HG02970 (cell line): ENCODE data around the gene UBE2S.
"Not testable (repeated sequence)": the region's sequence is repeated elsewhere in the genome, so short reads cannot be mapped to it uniquely, and the experiment has no call there.

ENCODE experiments used
- ATAC-seq: cut with Tn5 transposase; IDR thresholded peaks from one replicate; pipeline ENCODE4 v1.9.1; 2021; ENCODE audit warnings: mild to moderate bottlenecking, moderate library complexity, moderate number of reproducible peaks; ENCODE audit not compliant: unreplicated experiment, low FRiP score

Gene UBE2S

DNA sequence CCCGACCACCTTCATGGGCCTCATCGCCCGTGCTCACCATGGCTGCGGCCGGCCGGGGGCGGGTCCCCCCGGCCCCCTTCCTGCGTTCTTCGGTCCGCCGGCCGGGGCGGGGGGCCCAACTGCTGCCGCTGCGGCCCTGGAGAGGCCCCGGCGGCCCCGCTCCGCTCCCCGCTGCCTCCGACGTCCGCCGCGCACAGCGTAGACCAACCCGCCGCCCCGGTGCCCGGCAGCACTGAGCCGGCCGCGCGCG, at the start of gene UBE2S:
Gene UBE2S (minus strand): TSS at position 239 of the 250 bp plus-strand sequence. CDS start 199 bp downstream, at position 40.
- peak; percentile 28 for ATAC-seq

DNA sequence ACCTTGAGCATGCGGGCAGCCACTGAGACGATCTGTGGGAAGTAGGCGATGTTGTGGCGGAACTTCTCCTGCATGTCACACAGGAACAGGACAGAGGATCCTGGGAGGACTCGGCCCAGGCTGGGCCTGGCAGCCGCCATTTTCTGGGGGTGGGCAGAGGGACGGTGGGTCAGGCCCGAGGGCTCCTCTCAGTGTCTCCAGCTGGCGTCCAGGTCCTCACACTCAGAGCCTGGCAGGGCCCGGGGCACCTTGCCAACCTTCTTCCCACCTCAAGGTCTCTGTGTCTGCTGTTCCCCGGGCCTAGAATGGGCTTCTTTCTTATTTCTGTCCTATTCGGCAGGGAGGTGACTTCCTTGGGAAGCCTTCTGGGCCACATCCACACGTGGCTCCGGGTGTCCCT, 48.8 kb upstream of the UBE2S start:
- no peak for ATAC-seq

DNA sequence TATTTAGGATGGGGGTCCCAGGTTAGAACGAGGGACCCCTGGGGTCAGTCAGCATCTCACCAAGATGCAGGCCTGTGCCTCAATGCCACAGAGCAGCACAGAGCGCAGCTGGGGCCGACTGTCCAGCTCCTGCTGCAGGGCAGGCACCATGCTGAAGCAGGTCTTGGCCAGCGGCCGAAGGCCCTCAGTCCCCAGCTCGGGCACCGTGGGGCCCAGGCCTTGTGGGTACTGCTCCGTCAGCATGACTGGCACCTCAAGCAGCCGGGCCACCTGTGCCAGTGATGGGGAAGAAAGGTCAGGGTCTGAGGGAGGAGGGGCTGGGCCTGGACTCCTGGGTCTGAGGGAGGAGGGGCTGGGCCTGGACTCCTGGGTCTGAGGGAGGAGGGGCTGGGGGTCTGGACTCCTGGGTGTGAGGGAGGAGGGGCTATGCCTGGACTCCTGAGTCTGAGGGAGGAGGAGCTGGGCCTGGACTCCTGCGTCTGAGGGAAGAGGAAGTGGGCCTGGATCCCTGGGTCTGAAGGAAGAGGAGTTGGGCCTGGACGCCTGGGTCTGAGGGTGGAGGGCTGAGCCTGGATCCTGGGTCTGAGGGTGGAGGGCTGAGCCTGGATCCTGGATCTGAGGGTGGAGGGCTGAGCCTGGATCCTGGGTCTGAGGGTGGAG, 48.1 kb upstream of the UBE2S start:
- no peak for ATAC-seq

DNA sequence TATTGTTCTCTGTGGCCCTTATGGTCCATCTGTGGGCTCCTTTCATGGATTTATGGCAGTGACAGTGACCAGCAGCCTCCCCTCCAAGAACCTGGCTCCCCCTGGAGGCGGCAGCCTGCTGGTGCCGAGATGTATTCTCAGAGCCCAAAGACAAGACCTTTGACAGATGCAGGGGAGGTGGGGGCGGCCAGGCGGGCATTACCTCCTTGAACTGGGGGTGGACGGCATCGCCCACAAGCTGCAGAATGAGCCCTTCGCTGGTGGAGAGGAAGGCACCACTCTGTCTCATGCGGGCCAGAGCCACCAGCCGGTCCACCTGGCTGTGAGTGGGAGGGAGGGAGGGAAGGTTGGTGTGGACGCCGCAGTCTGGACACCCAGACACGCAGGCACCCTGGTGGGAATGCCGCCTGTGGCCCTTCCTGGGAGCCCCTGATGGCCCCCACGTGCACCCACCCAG, 47.2 kb upstream of the UBE2S start:
- ATAC-seq, result no peak

DNA sequence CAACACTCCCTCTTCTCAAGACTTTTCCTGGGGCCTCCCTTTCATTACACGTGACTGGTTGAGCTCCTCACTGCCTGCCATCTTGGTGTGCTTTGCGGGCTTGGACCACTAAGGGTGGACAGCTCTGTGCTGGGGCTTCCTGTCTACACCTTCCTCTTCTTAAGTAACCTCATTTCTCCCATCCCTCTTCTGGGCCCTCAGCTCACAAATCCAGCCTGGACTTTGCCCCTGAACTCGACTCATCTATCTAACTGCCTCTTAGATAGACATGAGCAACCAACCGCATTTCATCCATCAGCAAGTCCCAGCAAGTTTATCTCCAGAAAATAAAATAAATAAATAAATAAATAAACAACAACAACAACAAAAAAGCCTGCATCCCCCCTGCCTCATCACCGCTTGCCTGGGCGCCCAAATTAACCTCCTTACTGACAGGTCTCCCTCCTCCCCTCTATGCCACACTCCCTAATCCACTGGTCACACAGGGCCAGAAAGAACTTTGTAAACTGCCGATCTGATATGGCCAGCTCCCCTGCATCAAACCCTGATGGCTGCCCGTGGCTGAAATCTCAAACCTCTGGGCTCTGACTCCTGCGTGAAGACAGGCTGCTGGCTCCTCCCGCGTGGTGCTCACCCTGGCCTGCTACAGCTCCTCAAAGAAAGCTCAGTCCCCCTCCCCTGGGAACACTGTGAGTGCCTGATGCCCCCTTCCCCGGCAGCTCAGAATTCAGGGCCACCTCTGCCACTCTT, 46.1 kb upstream of the UBE2S start:
- no peak for ATAC-seq

- ATAC-seq, result no peak
These were observed 45.3 kb upstream of the UBE2S start for GRCh38 chr19:55452749-55453346.

DNA sequence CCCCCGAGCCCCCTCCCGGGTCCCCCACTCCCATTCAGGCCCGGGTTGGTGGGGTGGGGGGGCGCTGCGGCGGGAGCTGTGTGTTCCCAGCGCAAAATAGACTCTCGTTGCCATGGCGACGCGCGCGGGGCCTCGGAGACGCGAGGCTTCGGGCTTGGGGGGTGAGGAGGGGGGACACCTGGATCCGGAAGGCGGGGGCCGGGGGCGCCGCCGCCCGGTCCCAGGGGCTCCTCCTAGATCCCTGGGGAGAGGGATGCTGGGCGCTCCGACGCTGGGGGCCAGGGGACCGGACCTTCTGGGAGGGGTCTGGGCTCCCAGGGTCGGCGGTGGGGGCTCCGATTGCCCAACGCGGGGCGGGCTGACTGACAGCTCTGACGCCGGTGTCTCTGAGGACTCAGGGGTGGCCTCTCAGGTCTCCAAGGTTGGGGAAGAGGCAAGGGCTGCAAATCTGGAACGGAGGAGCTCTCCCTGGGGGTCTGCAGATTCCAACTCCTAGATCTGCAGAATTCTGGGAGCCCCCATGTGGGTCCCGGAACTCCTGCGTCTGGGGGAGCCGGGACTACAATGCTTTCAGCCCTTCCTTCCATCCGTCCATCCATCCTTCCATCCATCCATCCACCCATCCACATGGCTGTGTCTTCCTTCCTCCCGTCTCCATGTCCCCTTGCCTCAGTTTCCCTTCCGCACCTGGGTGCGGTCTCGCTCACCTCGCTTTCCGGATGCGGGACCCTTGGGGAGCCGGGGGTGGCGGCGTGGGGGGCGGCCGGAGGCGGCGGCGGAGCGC, 44.6 kb upstream of the UBE2S start:
- ATAC-seq, result no peak

GRCh38 chr19:55451163-55451964, 43.8 kb upstream of the UBE2S start:
- ATAC-seq, result no peak

DNA sequence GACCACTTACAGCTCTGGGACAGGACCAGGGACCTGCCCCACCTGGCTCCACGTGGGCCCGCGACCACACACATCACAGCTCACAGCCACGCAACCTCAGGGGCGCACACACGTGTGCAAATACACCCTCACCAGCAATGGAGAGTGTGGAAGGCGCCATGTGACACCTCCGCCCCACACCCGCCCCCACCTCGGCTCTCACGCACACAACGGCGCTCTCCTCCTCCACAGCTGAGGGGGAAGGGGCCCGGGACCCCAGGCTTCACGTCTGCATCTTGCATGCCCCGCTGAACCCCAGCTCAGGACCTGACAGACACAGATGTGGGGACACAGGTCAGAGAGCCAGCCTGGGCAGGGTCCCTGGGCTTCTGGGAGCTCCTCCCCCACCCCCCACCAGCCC, 41.9 kb upstream of the UBE2S start:
- no peak for ATAC-seq

- not testable (repeated sequence) for ATAC-seq
These were observed 40.5 kb upstream of the UBE2S start for GRCh38 chr19:55448175-55448490.

DNA sequence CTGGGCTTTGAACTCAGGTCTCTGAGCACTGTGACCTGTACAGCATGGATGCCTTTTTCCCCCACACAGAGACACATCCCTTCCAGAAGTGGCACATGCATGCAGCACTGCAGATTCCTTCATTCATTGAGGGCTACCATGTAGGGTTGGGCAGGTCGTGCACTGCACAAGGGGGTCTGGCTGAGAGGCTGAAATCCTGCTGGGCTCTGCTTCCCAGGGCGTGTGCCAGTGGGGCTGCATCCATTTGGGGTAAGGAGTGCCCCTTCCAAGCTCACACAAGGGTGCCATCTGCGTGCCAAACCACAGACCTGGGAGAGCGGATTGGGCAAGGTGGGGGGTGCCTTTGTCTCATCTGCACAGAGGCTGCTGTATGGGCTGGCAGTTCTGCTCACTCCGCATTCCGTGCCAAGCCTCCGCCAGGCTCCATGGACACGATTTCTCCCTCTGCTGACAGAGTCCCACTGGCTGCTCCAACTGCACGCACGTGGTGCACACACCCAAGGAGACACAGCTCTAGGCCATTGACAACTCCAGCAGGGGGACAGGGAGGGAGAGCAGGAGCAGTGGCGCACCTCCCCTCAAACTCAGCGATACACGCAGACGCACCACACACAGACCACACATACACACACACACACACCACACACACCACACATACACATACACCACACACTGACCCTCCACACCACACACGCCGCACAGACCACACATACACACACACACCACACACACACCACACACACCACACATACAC, 40.0 kb upstream of the UBE2S start:
- ATAC-seq, result no peak

GRCh38 chr19:55446060-55446459, 38.5 kb upstream of the UBE2S start:
- no peak for ATAC-seq

- ATAC-seq, result no peak
These were observed 37.1 kb upstream of the UBE2S start for GRCh38 chr19:55444646-55445045.

GRCh38 chr19:55443824-55444480, 36.4 kb upstream of the UBE2S start:
- ATAC-seq, result no peak

- ATAC-seq, result no peak
These were observed 35.6 kb upstream of the UBE2S start, which contains the start of gene SHISA7 for GRCh38 chr19:55443045-55443823. SHISA7 (minus strand) TSS chr19:55443300; CDS start chr19:55442863, 437 bp downstream.

GRCh38 chr19:55442372-55442961, 34.9 kb upstream of the UBE2S start:
- no peak for ATAC-seq

GRCh38 chr19:55441692-55442321, 34.2 kb upstream of the UBE2S start:
- no peak for ATAC-seq

GRCh38 chr19:55441319-55441691, 33.7 kb upstream of the UBE2S start:
- no peak for ATAC-seq
